A549 (cell line): ENCODE results near the gene SKIC8.

Experiments
- BHLHE40 ChIP-seq: IDR thresholded peaks from 2 replicates; pipeline ENCODE4 v1.6.1; 2012; ENCODE audit warnings: low read depth, low read length, inconsistent platforms
- CBX8 ChIP-seq: fragments of 200-600 bp; sonication (generic); IDR thresholded peaks from 2 replicates; pipeline ENCODE4 v1.6.1; 2016
- CHD2 ChIP-seq: fragments of 150-350 bp; IDR thresholded peaks from 2 replicates; pipeline ENCODE4 v1.6.1; 2014; ENCODE audit warnings: low read length; ENCODE audit not compliant: partially characterized antibody
- EP300 ChIP-seq, 2 experiments: fragments of >200 bp; sonication (Bioruptor Twin); formaldehyde crosslinking; IDR thresholded peaks; 2 replicates in 1 of 2; 3 replicates in 1 of 2; pipeline ENCODE4 v1.6.1; 2016 to 2017
- HDAC2 ChIP-seq: fragments of 200-600 bp; sonication (generic); IDR thresholded peaks from 2 replicates; pipeline ENCODE4 v1.6.1; 2016
- JUN ChIP-seq, 2 experiments: fragments of >200 bp; sonication (Bioruptor Twin); formaldehyde crosslinking; IDR thresholded peaks; 2 replicates in 1 of 2; 3 replicates in 1 of 2; pipeline ENCODE4 v1.6.1; 2016 to 2017
- MAZ ChIP-seq: fragments of 150-350 bp; IDR thresholded peaks from 2 replicates; pipeline ENCODE4 v1.6.1; 2014; ENCODE audit warnings: antibody characterized with exemption, low read depth, low read length, borderline replicate concordance
- MYC ChIP-seq: IDR thresholded peaks from 2 replicates; pipeline ENCODE4 v1.6.1; 2012; ENCODE audit warnings: mild to moderate bottlenecking, inconsistent platforms, low read length, improper control_type of control experiment, borderline replicate concordance
- POLR2A ChIP-seq: IDR thresholded peaks from 2 replicates; pipeline ENCODE4 v1.6.1; 2012; ENCODE audit warnings: mild to moderate bottlenecking, low read length
- POLR2AphosphoS2 ChIP-seq: conservative IDR thresholded peaks from 2 replicates; pipeline ENCODE4 v1.6.1; 2012; ENCODE audit warnings: low read length, improper control_type of control experiment, inconsistent platforms
- TF ChIP-seq, protein P1 (sequence below): fragments of >200 bp; sonication (Bioruptor Twin); formaldehyde crosslinking; IDR thresholded peaks from 3 replicates; pipeline ENCODE4 v1.5.1; 2016
- TF ChIP-seq, protein P2 (sequence below): fragments of 450-650 bp; IDR thresholded peaks from 2 replicates; pipeline ENCODE4 v1.6.1; 2014; ENCODE audit warnings: antibody characterized with exemption
- TF ChIP-seq, protein P3 (sequence below): fragments of 150-350 bp; IDR thresholded peaks from 2 replicates; pipeline ENCODE4 v1.6.1; 2014; ENCODE audit warnings: low read depth, mild to moderate bottlenecking, low read length
- TF ChIP-seq, protein P4 (sequence below): IDR thresholded peaks from 2 replicates; pipeline ENCODE4 v1.6.1; 2012

DNA sequence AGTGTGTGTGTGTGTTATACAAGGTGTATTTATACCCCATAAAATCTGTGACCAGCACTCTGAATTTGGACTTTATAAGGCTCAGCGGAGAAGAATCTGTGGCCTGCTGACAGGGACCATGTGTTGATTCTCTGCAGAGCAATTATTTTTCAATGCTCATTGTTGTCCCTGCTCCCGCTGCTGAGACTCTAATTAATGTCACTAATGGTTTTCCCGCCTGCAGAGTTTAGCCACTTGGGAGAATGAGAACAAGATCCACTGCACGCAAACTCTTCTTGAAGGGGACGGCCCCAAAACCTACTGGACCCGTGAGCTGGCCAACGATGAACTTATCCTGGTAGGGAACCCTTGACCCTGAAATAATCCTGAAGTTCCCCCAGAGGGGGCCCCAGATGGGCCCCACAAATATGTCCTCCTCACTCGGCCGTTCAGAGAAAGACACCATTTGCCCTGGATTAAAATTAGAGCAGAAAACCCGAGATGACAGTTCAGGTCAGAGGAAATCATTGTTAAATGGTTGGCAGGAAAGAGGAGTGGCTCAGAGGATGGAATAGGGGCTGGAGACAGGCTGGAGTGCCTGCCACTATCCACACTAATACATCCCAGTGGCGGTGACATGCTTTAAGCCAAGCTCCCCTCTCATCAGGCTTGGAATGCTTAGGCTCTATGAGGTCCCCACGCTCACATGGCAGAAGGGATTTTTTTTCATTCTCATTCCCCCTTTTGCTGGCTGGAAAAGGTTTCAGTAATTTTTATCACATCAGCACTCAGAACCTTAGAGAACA, 44.1 kb upstream of the SKIC8 start:
- TF ChIP-seq, protein P1, sequence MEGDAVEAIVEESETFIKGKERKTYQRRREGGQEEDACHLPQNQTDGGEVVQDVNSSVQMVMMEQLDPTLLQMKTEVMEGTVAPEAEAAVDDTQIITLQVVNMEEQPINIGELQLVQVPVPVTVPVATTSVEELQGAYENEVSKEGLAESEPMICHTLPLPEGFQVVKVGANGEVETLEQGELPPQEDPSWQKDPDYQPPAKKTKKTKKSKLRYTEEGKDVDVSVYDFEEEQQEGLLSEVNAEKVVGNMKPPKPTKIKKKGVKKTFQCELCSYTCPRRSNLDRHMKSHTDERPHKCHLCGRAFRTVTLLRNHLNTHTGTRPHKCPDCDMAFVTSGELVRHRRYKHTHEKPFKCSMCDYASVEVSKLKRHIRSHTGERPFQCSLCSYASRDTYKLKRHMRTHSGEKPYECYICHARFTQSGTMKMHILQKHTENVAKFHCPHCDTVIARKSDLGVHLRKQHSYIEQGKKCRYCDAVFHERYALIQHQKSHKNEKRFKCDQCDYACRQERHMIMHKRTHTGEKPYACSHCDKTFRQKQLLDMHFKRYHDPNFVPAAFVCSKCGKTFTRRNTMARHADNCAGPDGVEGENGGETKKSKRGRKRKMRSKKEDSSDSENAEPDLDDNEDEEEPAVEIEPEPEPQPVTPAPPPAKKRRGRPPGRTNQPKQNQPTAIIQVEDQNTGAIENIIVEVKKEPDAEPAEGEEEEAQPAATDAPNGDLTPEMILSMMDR: no peak
- TF ChIP-seq MYC (no peak), CHD2 (no peak), POLR2A (no peak), POLR2AphosphoS2 (no peak), EP300 (IDR thresholded peaks at IDR 0.05) (no peak), JUN (IDR thresholded peaks at IDR 0.05) (no peak), BHLHE40 (no peak), MAZ (no peak), HDAC2 (no peak), CBX8 (no peak)
- TF ChIP-seq, protein P2, sequence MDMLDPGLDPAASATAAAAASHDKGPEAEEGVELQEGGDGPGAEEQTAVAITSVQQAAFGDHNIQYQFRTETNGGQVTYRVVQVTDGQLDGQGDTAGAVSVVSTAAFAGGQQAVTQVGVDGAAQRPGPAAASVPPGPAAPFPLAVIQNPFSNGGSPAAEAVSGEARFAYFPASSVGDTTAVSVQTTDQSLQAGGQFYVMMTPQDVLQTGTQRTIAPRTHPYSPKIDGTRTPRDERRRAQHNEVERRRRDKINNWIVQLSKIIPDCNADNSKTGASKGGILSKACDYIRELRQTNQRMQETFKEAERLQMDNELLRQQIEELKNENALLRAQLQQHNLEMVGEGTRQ: no peak
- TF ChIP-seq, protein P3, sequence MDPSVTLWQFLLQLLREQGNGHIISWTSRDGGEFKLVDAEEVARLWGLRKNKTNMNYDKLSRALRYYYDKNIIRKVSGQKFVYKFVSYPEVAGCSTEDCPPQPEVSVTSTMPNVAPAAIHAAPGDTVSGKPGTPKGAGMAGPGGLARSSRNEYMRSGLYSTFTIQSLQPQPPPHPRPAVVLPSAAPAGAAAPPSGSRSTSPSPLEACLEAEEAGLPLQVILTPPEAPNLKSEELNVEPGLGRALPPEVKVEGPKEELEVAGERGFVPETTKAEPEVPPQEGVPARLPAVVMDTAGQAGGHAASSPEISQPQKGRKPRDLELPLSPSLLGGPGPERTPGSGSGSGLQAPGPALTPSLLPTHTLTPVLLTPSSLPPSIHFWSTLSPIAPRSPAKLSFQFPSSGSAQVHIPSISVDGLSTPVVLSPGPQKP: no peak
- TF ChIP-seq, protein P4, sequence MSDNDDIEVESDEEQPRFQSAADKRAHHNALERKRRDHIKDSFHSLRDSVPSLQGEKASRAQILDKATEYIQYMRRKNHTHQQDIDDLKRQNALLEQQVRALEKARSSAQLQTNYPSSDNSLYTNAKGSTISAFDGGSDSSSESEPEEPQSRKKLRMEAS: no peak
